Activated CD8-positive, alpha-beta T cell treated with anti-CD3 and anti-CD28 coated beads for 36 hours (primary cell): ENCODE results near the gene RGS17. TPM values are rescaled to one million over a fixed set of nuclear protein-coding genes. Genes with fewer than 3 reads are reported as not detected.

ENCODE experiments used
- ATAC-seq: fragments of 200-7000 bp; cut with Tn5 transposase; one replicate; pipeline ENCODE4 v1.10.0; 2021; ENCODE audit warnings: mild to moderate bottlenecking, moderate library complexity
- CTCF ChIA-PET: fragments of 350-600 bp; sonication (Branson Sonifier 250); formaldehyde crosslinking; loops from one replicate; lab custom pipeline; 2021; ENCODE audit warnings: antibody characterized with exemption; lab: Charles Lee
- POLR2A ChIA-PET: fragments of 350-600 bp; sonication (Branson Sonifier 250); formaldehyde crosslinking; loops from one replicate; lab custom pipeline; 2021; ENCODE audit warnings: antibody characterized with exemption; lab: Charles Lee
- DNase-seq: peaks from one replicate; pipeline ENCODE4 v3.0.0-alpha.2; 2020
- H3K27ac Mint-ChIP-seq: one replicate; pipeline ENCODE4 v1.8.0; 2021; ENCODE audit warnings: mild to moderate bottlenecking, mixed read lengths
- H3K27me3 Mint-ChIP-seq: one replicate; pipeline ENCODE4 v1.8.0; 2021; ENCODE audit warnings: mixed read lengths
- H3K36me3 Mint-ChIP-seq: one replicate; pipeline ENCODE4 v1.8.0; 2021; ENCODE audit warnings: low read depth, mixed read lengths
- H3K4me1 Mint-ChIP-seq: one replicate; pipeline ENCODE4 v1.8.0; 2021; ENCODE audit warnings: low read depth, mixed read lengths
- H3K4me3 Mint-ChIP-seq: one replicate; pipeline ENCODE4 v1.8.0; 2021; ENCODE audit warnings: mild to moderate bottlenecking, moderate library complexity, mixed read lengths
- H3K9me3 Mint-ChIP-seq: one replicate; pipeline ENCODE4 v1.8.0; 2021; ENCODE audit warnings: mixed read lengths
- intact Hi-C: fragments of 100-400 bp; cut with micrococcal nuclease; formaldehyde crosslinking; loops from one replicate; pipeline ENCODE4 v1.10.0; 2022
- total RNA-seq, 2 experiments: library from RNA; stranded (reverse); gene quantifications; one replicate each; pipeline ENCODE4 v1.2.3, GENCODE V29; 2021
- TF ChIP-seq, protein P1 (sequence below): fragments of 200-600 bp; IDR thresholded peaks from one replicate; pipeline ENCODE4 v1.8.0; 2022; ENCODE audit warnings: antibody characterized with exemption, mild to moderate bottlenecking

The RGS17 gene
- total RNA-seq, 2 experiments from 2014 or later = not detected

DNA sequence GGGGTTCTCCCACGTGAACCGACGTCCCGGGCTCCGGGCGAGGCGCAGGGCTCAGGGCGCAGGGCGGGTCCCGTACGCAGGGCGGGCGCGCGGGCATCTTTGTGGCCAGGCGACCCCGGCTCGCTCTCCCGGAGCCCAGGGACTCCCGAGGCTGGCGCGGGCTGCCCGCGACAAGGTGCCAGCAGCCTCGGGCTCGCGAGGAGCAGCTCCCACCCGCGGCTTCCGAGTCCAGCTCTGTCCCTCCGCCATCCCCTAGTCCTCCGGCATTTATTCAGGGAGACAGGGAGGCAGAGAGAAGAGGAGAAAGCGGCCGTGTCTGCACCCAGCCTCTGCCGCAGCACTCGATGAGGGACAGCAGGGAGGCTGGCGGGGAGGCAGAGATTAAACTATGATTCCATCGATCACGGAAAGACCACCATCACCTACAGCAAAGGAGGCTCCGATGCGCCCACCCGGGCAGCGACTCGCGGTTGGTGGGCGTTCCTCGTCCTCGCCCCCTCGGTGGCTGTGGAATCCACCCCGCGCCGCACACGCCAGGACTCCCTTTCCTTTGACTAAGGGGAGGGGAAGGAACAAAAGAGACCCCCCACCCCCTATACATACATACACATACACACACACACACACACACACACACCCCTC is 1.1 kb downstream of the RGS17 start:
- no peak for ATAC-seq
- H3K27me3 Mint-ChIP-seq = peaks cover 41% of the 10 kb centered on the region

DNA sequence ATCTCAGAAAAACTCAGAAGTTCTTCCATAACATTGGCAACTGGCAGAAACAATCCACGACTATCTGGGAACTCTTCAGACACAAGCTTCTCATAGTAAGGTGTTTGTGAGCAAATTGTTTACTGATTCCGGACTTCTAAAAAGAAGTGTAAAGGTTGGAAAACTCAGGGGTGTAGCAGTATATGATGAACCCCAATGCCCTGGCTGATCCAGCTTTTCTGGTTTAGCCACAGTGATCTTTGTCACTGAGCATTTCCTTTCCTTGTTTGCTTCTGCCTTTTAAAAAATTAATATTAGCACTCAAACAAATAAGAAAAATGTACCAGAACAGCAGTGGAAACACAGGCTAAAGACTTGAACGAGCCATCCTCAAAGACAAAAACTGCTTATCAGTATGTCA is 4.9 kb downstream of the RGS17 start:
- Mint-ChIP-seq H3K36me3 (no peaks in the 10 kb centered on the region), H3K27ac (no peak overlapping the region), H3K9me3 (no peaks in the 10 kb centered on the region), H3K4me3 (no peak overlapping the region), H3K27me3 (peaks cover 35% of the 10 kb centered on the region), H3K4me1 (peaks cover 9% of the 10 kb centered on the region)
- CTCF ChIA-PET = interaction anchor here (1.3 kb wide), 1 partner anchor 178 kb away, joined by 3 read pairs; no protein-coding TSS in a partner anchor
- TF ChIP-seq, protein P1, sequence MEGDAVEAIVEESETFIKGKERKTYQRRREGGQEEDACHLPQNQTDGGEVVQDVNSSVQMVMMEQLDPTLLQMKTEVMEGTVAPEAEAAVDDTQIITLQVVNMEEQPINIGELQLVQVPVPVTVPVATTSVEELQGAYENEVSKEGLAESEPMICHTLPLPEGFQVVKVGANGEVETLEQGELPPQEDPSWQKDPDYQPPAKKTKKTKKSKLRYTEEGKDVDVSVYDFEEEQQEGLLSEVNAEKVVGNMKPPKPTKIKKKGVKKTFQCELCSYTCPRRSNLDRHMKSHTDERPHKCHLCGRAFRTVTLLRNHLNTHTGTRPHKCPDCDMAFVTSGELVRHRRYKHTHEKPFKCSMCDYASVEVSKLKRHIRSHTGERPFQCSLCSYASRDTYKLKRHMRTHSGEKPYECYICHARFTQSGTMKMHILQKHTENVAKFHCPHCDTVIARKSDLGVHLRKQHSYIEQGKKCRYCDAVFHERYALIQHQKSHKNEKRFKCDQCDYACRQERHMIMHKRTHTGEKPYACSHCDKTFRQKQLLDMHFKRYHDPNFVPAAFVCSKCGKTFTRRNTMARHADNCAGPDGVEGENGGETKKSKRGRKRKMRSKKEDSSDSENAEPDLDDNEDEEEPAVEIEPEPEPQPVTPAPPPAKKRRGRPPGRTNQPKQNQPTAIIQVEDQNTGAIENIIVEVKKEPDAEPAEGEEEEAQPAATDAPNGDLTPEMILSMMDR = no peak
- ATAC-seq = no peak
- intact Hi-C loops = no loop called here
- no peak for DNase-seq
- POLR2A ChIA-PET = no interaction called here

More for the DNA sequence above, 1.1 kb downstream of the RGS17 start:
- TF ChIP-seq, protein P1 = no peak
- Mint-ChIP-seq H3K27ac (no peak overlapping the region), H3K36me3 (no peaks in the 10 kb centered on the region), H3K4me1 (peaks cover 9% of the 10 kb centered on the region), H3K9me3 (peaks cover 2% of the 10 kb centered on the region), H3K4me3 (peak overlapping the region; percentile 61)
- intact Hi-C loops = no loop called here
- POLR2A ChIA-PET = no interaction called here
- no peak for DNase-seq
- CTCF ChIA-PET = no interaction called here

DNA sequence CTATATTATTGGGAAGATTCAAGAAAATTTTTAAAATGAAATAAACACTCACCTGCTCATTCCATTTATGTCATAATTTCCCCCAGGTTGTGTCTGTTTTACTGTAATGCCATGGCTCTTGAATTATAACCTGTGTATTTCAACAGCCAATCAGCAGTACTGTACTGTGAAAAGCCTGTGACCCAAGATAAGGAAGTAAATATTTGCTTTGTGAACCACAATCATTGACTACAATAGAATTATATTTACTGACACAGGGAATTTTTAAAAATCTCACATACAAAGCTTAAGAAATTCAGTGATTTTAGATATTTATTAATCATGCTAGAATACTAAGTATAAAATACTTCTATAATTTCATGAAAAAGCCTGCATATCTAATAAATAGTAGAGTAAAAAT is 6.0 kb downstream of the RGS17 start:
- ChIA-PET POLR2A (no interaction called here), CTCF (no interaction called here)
- ATAC-seq (no peak), DNase-seq (no peak)
- Mint-ChIP-seq H3K27me3 (peaks cover 30% of the 10 kb centered on the region), H3K36me3 (no peaks in the 10 kb centered on the region), H3K27ac (no peak overlapping the region), H3K4me3 (no peak overlapping the region), H3K9me3 (no peaks in the 10 kb centered on the region), H3K4me1 (peaks cover 5% of the 10 kb centered on the region)
- TF ChIP-seq, protein P1 = no peak
- intact Hi-C loops = no loop called here

DNA sequence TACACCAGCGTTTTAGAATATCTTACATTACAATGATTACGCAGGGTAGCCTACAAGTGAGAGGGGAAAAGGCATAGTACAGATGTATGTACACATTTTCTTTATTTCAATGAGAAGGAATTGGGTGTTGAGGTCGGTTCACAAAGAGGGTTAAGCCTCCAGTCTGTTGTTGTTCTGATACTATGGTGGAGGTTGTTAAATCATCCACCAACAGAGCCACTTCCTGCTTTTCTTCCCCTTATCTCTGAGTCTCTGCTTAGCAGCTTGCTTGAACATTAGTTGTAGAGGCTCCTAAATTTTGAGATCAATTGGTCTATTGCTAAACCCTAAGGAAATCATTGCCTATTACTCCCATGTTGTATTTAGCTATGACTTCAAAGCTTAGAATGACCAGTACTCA is 7.3 kb downstream of the RGS17 start:
- TF ChIP-seq, protein P1 = no peak
- CTCF ChIA-PET = no interaction called here
- intact Hi-C loops = no loop called here

DNA sequence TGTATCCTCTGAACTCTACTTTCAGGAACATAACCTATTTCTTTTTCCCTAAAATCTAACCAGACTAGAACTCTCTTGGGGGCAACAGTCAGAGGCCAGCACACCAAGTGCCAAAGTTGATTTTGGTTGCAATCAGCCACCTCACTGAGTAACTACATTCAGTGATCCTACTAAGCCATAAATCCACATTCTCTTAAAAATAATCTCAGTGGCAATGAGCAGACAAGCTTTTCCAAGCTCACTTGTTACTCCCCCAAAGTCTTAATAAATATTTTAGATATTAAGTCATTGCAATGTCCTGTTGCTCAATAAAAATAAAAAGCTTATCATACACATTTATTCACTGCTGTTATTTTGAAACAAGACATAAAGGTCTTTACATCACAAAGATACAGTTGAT is 9.8 kb downstream of the RGS17 start:
- H3K4me1 Mint-ChIP-seq = peaks cover 2% of the 10 kb centered on the region
- ATAC-seq = no peak
- H3K9me3 Mint-ChIP-seq = no peaks in the 10 kb centered on the region
- POLR2A ChIA-PET = no interaction called here
- H3K27me3 Mint-ChIP-seq = peaks cover 17% of the 10 kb centered on the region
- H3K36me3 Mint-ChIP-seq = no peaks in the 10 kb centered on the region
- DNase-seq = no peak
- CTCF ChIA-PET = no interaction called here
- H3K4me3 Mint-ChIP-seq = no peak overlapping the region
- TF ChIP-seq, protein P1 = no peak
- intact Hi-C loops = no loop called here
- H3K27ac Mint-ChIP-seq = no peak overlapping the region

More for the DNA sequence above, 7.3 kb downstream of the RGS17 start:
- DNase-seq = no peak
- Mint-ChIP-seq H3K27ac (no peak overlapping the region), H3K9me3 (no peaks in the 10 kb centered on the region), H3K36me3 (no peaks in the 10 kb centered on the region), H3K4me1 (no peaks in the 10 kb centered on the region), H3K4me3 (no peak overlapping the region), H3K27me3 (peaks cover 20% of the 10 kb centered on the region)
- POLR2A ChIA-PET = no interaction called here
- no peak for ATAC-seq
